Cardiac muscle cell (in vitro differentiated cells and primary cell): ENCODE data around the gene SLX4IP. TPM values are rescaled to one million over a fixed set of nuclear protein-coding genes. Genes with fewer than 3 reads are reported as not detected.

ENCODE experiments used
- DNase-seq, 2 donors: peaks; one replicate each; pipeline versions ENCODE4 v3.0.0 to v3.0.0-alpha.2; 2010 to 2017; ENCODE audit warnings: low read depth in 1 of 2, low spot score in 1 of 2
- H3K27ac ChIP-seq: fragments of 200-600 bp; sonication (generic); 2 replicates; pipeline ENCODE4 v1.5.1; 2016
- H3K27me3 ChIP-seq: fragments of 200-600 bp; sonication (generic); 2 replicates; pipeline ENCODE4 v1.6.0; 2016; ENCODE audit warnings: control low read depth
- H3K36me3 ChIP-seq: fragments of 200-600 bp; sonication (generic); 2 replicates; pipeline ENCODE4 v1.5.1; 2016; ENCODE audit warnings: control low read depth
- H3K4me1 ChIP-seq: fragments of 200-600 bp; sonication (generic); 2 replicates; pipeline ENCODE4 v1.8.1; 2017; ENCODE audit warnings: low read depth, mild to moderate bottlenecking, mixed run types
- H3K4me3 ChIP-seq: fragments of 200-600 bp; sonication (generic); 2 replicates; pipeline ENCODE4 v1.5.1; 2016; ENCODE audit warnings: mild to moderate bottlenecking
- H3K9me3 ChIP-seq: fragments of 200-600 bp; sonication (generic); 2 replicates; pipeline ENCODE4 v1.5.1; 2017; ENCODE audit warnings: low read depth, mild to moderate bottlenecking, control low read depth
- polyA plus RNA-seq: library from polyadenylated mRNA; unstranded; fragments of >200 nt; fragmentation: Nextera tagmentation; extraction: Ambion mirVana; gene quantifications from 2 replicates; pipeline ENCODE4 v1.2.1, GENCODE V29; 2016
- total RNA-seq: library from RNA; depleted of rRNA; stranded (reverse); fragments of >200 nt; gene quantifications from 2 replicates; pipeline ENCODE4 v1.2.3, GENCODE V29; 2016
- TF ChIP-seq, protein P1 (sequence below): IDR thresholded peaks from 2 replicates; pipeline ENCODE4 v1.5.1; 2012; ENCODE audit warnings: low read depth, mild to moderate bottlenecking, low read length

The SLX4IP gene
- total and polyA plus RNA-seq, 2 experiments from 2014 or later: 2.5 to 4.1 TPM

DNA sequence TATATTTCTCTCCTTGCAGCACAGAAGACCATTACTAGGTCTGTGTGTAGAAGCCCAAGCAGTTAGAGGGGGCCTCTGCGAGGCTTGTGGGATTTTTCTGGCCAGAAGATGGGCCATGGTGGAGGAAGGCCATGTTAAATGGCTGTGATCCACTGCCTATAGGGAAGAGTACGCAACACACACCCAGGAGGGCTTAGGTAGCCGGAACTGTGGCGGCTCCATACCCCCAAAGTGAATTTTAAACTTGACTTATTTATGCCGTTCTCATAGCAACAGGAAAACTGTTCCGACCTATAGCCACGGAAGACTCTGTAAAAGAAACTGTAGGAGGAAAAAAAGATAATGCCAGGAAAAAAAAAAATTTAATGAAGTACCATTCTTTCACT is 69.5 kb downstream of the SLX4IP start:
- Histone ChIP-seq H3K9me3 (no peaks in the 10 kb centered on the region), H3K4me3 (no peak overlapping the region), H3K36me3 (no peaks in the 10 kb centered on the region), H3K27ac (no peak overlapping the region), H3K27me3 (no peaks in the 10 kb centered on the region), H3K4me1 (no peaks in the 10 kb centered on the region)
- TF ChIP-seq, protein P1, sequence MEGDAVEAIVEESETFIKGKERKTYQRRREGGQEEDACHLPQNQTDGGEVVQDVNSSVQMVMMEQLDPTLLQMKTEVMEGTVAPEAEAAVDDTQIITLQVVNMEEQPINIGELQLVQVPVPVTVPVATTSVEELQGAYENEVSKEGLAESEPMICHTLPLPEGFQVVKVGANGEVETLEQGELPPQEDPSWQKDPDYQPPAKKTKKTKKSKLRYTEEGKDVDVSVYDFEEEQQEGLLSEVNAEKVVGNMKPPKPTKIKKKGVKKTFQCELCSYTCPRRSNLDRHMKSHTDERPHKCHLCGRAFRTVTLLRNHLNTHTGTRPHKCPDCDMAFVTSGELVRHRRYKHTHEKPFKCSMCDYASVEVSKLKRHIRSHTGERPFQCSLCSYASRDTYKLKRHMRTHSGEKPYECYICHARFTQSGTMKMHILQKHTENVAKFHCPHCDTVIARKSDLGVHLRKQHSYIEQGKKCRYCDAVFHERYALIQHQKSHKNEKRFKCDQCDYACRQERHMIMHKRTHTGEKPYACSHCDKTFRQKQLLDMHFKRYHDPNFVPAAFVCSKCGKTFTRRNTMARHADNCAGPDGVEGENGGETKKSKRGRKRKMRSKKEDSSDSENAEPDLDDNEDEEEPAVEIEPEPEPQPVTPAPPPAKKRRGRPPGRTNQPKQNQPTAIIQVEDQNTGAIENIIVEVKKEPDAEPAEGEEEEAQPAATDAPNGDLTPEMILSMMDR: no peak
- DNase-seq: no peak

- H3K4me3 ChIP-seq: no peak overlapping the region
- no peaks in the 10 kb centered on the region for H3K27me3 ChIP-seq
- no peaks in the 10 kb centered on the region for H3K36me3 ChIP-seq
- DNase-seq: peak in 1 of 2 donors; percentile 63
- no peaks in the 10 kb centered on the region for H3K4me1 ChIP-seq
- no peak overlapping the region for H3K27ac ChIP-seq
- TF ChIP-seq, protein P1: no peak
- no peaks in the 10 kb centered on the region for H3K9me3 ChIP-seq
Observed at GRCh38 chr20:10504994-10505730, 70.1 kb downstream of the SLX4IP start.

DNA sequence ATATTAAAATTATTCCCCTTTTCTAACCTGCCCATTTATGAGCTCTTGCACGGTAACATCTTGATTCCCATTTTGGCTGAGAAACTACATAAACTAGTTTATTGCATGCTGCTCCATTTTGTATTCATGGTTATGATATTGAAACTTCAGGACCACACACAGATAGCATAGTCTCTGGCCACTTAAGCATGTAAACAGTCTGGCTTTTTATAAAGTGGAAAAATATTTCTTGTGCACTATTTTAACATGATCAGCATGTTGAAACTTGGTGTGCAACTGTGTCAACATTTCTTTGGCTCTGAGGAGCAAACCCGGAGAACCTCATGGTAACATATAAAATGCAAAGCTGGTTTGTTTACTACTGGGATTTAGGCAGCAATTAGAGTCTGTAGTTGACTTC is 70.7 kb downstream of the SLX4IP start:
- H3K4me1 ChIP-seq: no peaks in the 10 kb centered on the region
- no peak for DNase-seq
- TF ChIP-seq, protein P1: no peak
- H3K4me3 ChIP-seq: no peak overlapping the region
- no peak overlapping the region for H3K27ac ChIP-seq
- no peaks in the 10 kb centered on the region for H3K9me3 ChIP-seq
- no peaks in the 10 kb centered on the region for H3K27me3 ChIP-seq
- no peaks in the 10 kb centered on the region for H3K36me3 ChIP-seq

GRCh38 chr20:10507052-10507451 is 71.9 kb downstream of the SLX4IP start:
- no peaks in the 10 kb centered on the region for H3K27me3 ChIP-seq
- H3K36me3 ChIP-seq: no peaks in the 10 kb centered on the region
- TF ChIP-seq, protein P1: no peak
- H3K9me3 ChIP-seq: no peaks in the 10 kb centered on the region
- DNase-seq: no peak
- H3K27ac ChIP-seq: no peak overlapping the region
- H3K4me3 ChIP-seq: no peak overlapping the region
- peaks cover 4% of the 10 kb centered on the region for H3K4me1 ChIP-seq

GRCh38 chr20:10508060-10508459 is 73.0 kb downstream of the SLX4IP start:
- Histone ChIP-seq H3K4me1 (peaks cover 4% of the 10 kb centered on the region), H3K27ac (peak overlapping the region; percentile 27), H3K9me3 (no peaks in the 10 kb centered on the region), H3K4me3 (no peak overlapping the region), H3K27me3 (no peaks in the 10 kb centered on the region), H3K36me3 (no peaks in the 10 kb centered on the region)
- TF ChIP-seq, protein P1: no peak
- DNase-seq: peak in 1 of 2 donors; percentile 44
